ENCODE data around the gene EPS8L1.

The EPS8L1 gene

DNA sequence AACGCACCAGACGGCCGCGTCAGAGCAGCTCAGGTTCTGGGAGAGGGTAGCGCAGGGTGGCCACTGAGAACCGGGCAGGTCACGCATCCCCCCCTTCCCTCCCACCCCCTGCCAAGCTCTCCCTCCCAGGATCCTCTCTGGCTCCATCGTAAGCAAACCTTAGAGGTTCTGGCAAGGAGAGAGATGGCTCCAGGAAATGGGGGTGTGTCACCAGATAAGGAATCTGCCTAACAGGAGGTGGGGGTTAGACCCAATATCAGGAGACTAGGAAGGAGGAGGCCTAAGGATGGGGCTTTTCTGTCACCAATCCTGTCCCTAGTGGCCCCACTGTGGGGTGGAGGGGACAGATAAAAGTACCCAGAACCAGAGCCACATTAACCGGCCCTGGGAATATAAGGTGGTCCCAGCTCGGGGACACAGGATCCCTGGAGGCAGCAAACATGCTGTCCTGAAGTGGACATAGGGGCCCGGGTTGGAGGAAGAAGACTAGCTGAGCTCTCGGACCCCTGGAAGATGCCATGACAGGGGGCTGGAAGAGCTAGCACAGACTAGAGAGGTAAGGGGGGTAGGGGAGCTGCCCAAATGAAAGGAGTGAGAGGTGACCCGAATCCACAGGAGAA is 39.9 kb downstream of the EPS8L1 start:
- TF ChIP-seq TEAD4 (IDR thresholded peaks at IDR 0.05) (no peak), EGR1 (IDR thresholded peaks at IDR 0.05) (no peak), FOXM1 (IDR thresholded peaks at IDR 0.05; ENCODE audit: borderline replicate concordance, low read depth) (no peak), EP300 (IDR thresholded peaks at IDR 0.05; ENCODE audit: borderline replicate concordance) (no peak), CREB1 (IDR thresholded peaks at IDR 0.05; ENCODE audit: low read depth) (no peak), NFIC (IDR thresholded peaks at IDR 0.05) (no peak), RAD21 (IDR thresholded peaks at IDR 0.05; ENCODE audit: low read depth) (no peak), TCF12 (IDR thresholded peaks at IDR 0.05; ENCODE audit: low read depth) (no peak), USF1 (IDR thresholded peaks at IDR 0.05) (no peak), YY1 (IDR thresholded peaks at IDR 0.05; ENCODE audit: low read depth) (no peak), CEBPB (IDR thresholded peaks at IDR 0.05) (no peak), TAF1 (IDR thresholded peaks at IDR 0.05; ENCODE audit: low read depth) (no peak), ZBTB7A (IDR thresholded peaks at IDR 0.05; ENCODE audit: low read depth) (no peak)
- TF ChIP-seq, protein P1, sequence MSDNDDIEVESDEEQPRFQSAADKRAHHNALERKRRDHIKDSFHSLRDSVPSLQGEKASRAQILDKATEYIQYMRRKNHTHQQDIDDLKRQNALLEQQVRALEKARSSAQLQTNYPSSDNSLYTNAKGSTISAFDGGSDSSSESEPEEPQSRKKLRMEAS (IDR thresholded peaks at IDR 0.05), result no peak
- TF ChIP-seq, protein P2, sequence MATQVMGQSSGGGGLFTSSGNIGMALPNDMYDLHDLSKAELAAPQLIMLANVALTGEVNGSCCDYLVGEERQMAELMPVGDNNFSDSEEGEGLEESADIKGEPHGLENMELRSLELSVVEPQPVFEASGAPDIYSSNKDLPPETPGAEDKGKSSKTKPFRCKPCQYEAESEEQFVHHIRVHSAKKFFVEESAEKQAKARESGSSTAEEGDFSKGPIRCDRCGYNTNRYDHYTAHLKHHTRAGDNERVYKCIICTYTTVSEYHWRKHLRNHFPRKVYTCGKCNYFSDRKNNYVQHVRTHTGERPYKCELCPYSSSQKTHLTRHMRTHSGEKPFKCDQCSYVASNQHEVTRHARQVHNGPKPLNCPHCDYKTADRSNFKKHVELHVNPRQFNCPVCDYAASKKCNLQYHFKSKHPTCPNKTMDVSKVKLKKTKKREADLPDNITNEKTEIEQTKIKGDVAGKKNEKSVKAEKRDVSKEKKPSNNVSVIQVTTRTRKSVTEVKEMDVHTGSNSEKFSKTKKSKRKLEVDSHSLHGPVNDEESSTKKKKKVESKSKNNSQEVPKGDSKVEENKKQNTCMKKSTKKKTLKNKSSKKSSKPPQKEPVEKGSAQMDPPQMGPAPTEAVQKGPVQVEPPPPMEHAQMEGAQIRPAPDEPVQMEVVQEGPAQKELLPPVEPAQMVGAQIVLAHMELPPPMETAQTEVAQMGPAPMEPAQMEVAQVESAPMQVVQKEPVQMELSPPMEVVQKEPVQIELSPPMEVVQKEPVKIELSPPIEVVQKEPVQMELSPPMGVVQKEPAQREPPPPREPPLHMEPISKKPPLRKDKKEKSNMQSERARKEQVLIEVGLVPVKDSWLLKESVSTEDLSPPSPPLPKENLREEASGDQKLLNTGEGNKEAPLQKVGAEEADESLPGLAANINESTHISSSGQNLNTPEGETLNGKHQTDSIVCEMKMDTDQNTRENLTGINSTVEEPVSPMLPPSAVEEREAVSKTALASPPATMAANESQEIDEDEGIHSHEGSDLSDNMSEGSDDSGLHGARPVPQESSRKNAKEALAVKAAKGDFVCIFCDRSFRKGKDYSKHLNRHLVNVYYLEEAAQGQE (IDR thresholded peaks at IDR 0.05; ENCODE audit: low read depth), result no peak

- TF ChIP-seq TAF1 (IDR thresholded peaks at IDR 0.05; ENCODE audit: low read depth) (no peak), CEBPB (IDR thresholded peaks at IDR 0.05) (no peak)
Measured at GRCh38 chr19:55116232-55116858, 40.7 kb downstream of the EPS8L1 start.

GRCh38 chr19:55116859-55117662 is 41.4 kb downstream of the EPS8L1 start, which contains the start of gene PPP1R12C:
Gene PPP1R12C (minus strand): TSS chr19:55117637. CDS start chr19:55117543, 94 bp downstream.
- no peak for TF ChIP-seq USF1 (IDR thresholded peaks at IDR 0.05)
- peak; percentile 74 for TF ChIP-seq ZBTB7A (IDR thresholded peaks at IDR 0.05; ENCODE audit: low read depth)
- no peak for TF ChIP-seq RAD21 (IDR thresholded peaks at IDR 0.05; ENCODE audit: low read depth)
- TF ChIP-seq FOXM1 (IDR thresholded peaks at IDR 0.05; ENCODE audit: borderline replicate concordance, low read depth), result no peak
- TF ChIP-seq, protein P1 (IDR thresholded peaks at IDR 0.05), result no peak
- no peak for TF ChIP-seq YY1 (IDR thresholded peaks at IDR 0.05; ENCODE audit: low read depth)

DNA sequence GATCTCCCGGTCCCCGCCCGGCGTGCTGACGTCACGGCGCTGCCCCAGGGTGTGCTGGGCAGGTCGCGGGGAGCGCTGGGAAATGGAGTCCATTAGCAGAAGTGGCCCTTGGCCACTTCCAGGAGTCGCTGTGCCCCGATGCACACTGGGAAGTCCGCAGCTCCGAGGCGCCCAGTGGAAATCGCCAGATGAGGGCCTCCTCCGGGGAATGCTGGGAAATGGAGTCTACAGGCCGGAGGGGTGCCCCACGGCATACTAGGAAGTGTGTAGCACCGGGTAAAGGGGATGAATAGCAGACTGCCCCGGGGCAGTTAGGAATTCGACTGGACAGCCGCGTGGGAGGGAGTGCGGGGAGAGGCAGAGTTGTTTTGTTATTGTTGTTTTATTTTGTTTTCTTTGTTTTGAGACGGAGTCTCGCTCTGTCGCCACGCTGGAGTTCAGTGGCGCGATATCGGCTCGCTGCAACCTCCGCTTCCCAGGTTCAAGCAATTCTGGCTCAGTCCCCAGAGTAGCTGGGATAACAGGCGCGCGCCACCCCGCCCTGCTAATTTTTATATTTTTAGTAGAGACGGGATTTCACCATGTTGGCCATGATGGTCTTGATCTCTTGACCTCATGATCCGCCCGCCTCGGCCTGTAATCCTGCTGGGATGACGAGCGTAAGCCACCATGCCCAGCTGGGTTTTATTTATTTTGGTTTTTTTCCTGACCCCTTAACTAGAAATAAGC is 42.2 kb downstream of the EPS8L1 start:
- TF ChIP-seq, protein P1 (IDR thresholded peaks at IDR 0.05), result 0 out of 2 replicates have a peak, but pooled peaks have one; percentile 19
- peak; percentile 89 for TF ChIP-seq CREB1 (IDR thresholded peaks at IDR 0.05; ENCODE audit: low read depth)
- TF ChIP-seq TAF1 (IDR thresholded peaks at IDR 0.05; ENCODE audit: low read depth), result peak; percentile 68; the same call in 1 of the 2 replicates
- no peak for TF ChIP-seq RAD21 (IDR thresholded peaks at IDR 0.05; ENCODE audit: low read depth)
- TF ChIP-seq EGR1 (IDR thresholded peaks at IDR 0.05), result no peak
- peak; percentile 71; the same call in 1 of the 2 replicates for TF ChIP-seq YY1 (IDR thresholded peaks at IDR 0.05; ENCODE audit: low read depth)
- TF ChIP-seq NFIC (IDR thresholded peaks at IDR 0.05), result no peak
- TF ChIP-seq ZBTB7A (IDR thresholded peaks at IDR 0.05; ENCODE audit: low read depth), result no peak
- no peak for TF ChIP-seq USF1 (IDR thresholded peaks at IDR 0.05)
- peak; percentile 43; the same call in 1 of the 2 replicates for TF ChIP-seq TCF12 (IDR thresholded peaks at IDR 0.05; ENCODE audit: low read depth)
- no peak for TF ChIP-seq EP300 (IDR thresholded peaks at IDR 0.05; ENCODE audit: borderline replicate concordance)

DNA sequence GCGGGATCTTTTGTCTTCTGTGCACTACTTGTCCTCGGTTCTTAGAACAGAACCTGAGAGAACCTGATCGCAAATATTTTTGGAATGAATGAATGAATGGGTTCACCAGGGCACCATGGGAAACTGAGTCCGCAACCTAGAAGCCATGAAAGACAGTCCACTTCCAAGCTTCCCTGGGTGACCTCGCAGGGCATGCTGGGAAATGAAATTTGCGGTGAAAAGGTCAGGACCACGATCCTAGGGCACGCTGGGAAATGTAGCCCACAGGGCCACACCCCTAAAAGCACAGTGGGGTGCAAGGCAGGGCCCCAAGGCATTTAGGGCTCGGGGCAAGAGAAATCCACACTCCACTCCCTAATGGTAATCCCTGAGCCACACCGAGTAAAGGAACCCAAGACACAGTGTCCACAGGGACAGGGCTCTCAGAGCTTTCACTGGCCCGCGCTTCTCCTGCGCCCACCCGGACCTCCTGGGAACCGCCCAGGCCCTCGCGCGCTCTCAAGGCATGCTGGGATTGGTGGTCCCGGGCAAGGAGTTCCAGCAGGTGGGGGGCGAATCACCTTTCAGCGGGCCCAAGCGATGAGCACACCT is 42.8 kb downstream of the EPS8L1 start:
- no peak for TF ChIP-seq CREB1 (IDR thresholded peaks at IDR 0.05; ENCODE audit: low read depth)
- TF ChIP-seq, protein P2 (IDR thresholded peaks at IDR 0.05; ENCODE audit: low read depth), result no peak
- TF ChIP-seq USF1 (IDR thresholded peaks at IDR 0.05), result no peak
- TF ChIP-seq TEAD4 (IDR thresholded peaks at IDR 0.05), result no peak
- no peak for TF ChIP-seq RAD21 (IDR thresholded peaks at IDR 0.05; ENCODE audit: low read depth)
- TF ChIP-seq TAF1 (IDR thresholded peaks at IDR 0.05; ENCODE audit: low read depth), result no peak
- TF ChIP-seq NFIC (IDR thresholded peaks at IDR 0.05), result no peak
- no peak for TF ChIP-seq ZBTB7A (IDR thresholded peaks at IDR 0.05; ENCODE audit: low read depth)
- no peak for TF ChIP-seq CEBPB (IDR thresholded peaks at IDR 0.05)
- TF ChIP-seq, protein P1 (IDR thresholded peaks at IDR 0.05), result no peak
- no peak for TF ChIP-seq TCF12 (IDR thresholded peaks at IDR 0.05; ENCODE audit: low read depth)

Data from Ishikawa (cell line).